Sigmoid colon (tissue), 4 donors: ENCODE data around the gene STX4.

Experiments used
- CTCF ChIP-seq, 4 experiments: fragments of 450-650 bp in 3 of 4; fragments of 200-600 bp in 1 of 4; IDR thresholded peaks; one replicate each; pipeline ENCODE4 v1.5.1; 2016 to 2019; ENCODE audit warnings: antibody characterized with exemption in 4 of 4, mild to moderate bottlenecking in 3 of 4, moderate library complexity in 2 of 4
- EP300 ChIP-seq, 4 donors: sonication (generic); formaldehyde crosslinking; IDR thresholded peaks; one replicate each; pipeline ENCODE4 v1.6.1; 2017; ENCODE audit warnings: antibody characterized with exemption in 4 of 4
- POLR2A ChIP-seq, 2 donors: fragments of 450-650 bp; IDR thresholded peaks; one replicate each; pipeline ENCODE4 v1.6.1; 2016; ENCODE audit warnings: antibody characterized with exemption in 2 of 2, mild to moderate bottlenecking in 2 of 2, moderate library complexity in 2 of 2
- POLR2AphosphoS5 ChIP-seq, 4 donors: sonication (generic); formaldehyde crosslinking; IDR thresholded peaks; one replicate each; pipeline ENCODE4 v1.6.1; 2017; ENCODE audit warnings: antibody characterized with exemption in 4 of 4

DNA sequence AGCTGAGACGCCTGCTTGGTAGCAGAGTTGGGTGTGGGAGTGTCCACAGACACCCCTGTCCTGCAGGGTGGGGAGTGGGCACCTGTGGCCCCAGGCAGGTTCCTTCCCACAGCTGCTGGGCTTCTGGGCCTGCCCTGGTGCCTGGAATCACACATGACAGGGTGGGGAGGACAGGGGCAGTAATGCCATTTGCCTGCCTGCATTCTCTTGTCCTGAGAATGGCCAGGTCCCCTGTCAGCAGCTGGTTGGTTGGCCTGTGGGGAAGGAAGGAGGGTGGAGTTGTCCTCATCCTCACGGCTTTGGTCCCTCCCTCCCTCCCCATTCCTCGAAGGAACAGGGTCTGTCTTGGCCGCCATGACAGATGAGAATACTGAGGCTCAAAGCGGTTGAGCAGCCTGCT lies 50.2 kb downstream of the STX4 start:
- no peak for TF ChIP-seq CTCF (IDR thresholded peaks at IDR 0.05)
- TF ChIP-seq POLR2A (IDR thresholded peaks at IDR 0.05): no peak
- no peak for TF ChIP-seq POLR2AphosphoS5 (IDR thresholded peaks at IDR 0.05)
- TF ChIP-seq EP300 (IDR thresholded peaks at IDR 0.05): no peak
